Fibroblast of the aortic adventitia (primary cell): Measurements from ENCODE around the gene HCRTR2. TPM values are rescaled to one million over a fixed set of nuclear protein-coding genes. Genes with fewer than 3 reads are reported as not detected.
"Not testable (repeated sequence)": the region's sequence is repeated elsewhere in the genome, so short reads cannot be mapped to it uniquely, and the experiment has no call there.

Experiments
- DNase-seq: peaks from one replicate; pipeline ENCODE4 v3.0.0-alpha.2; 2010; ENCODE audit warnings: low read depth
- H3K4me3 ChIP-seq: 2 replicates; pipeline ENCODE4 v1.5.1; 2011; ENCODE audit warnings: low read depth, mild to moderate bottlenecking, control low read depth, low read length, moderate library complexity
- CTCF ChIP-seq: IDR thresholded peaks from 2 replicates; pipeline ENCODE4 v1.5.1; 2011; ENCODE audit warnings: mild to moderate bottlenecking, low read length, control low read depth, inconsistent platforms; ENCODE audit not compliant: insufficient read depth
- total RNA-seq: library from RNA; depleted of rRNA; stranded (reverse); fragments of >200 nt; gene quantifications from 2 replicates; pipeline ENCODE4 v1.2.3, GENCODE V29; 2012; ENCODE audit warnings: low replicate concordance

HCRTR2 gene
- total RNA-seq, 1 donor, result not detected

- H3K4me3 ChIP-seq, result no peak overlapping the region
- DNase-seq, result no peak
- no peak for TF ChIP-seq CTCF
Measured at GRCh38 chr6:55142610-55143009, 31.7 kb upstream of the HCRTR2 start.

GRCh38 chr6:55153284-55153683 lies 21.0 kb upstream of the HCRTR2 start:
- H3K4me3 ChIP-seq, result no peak overlapping the region
- TF ChIP-seq CTCF, result no peak

GRCh38 chr6:55158784-55159183 lies 15.5 kb upstream of the HCRTR2 start:
- not testable (repeated sequence) for H3K4me3 ChIP-seq, DNase-seq

More at GRCh38 chr6:55153284-55153683, 21.0 kb upstream of the HCRTR2 start:
- DNase-seq, result no peak

GRCh38 chr6:55167860-55168259 lies 6.5 kb upstream of the HCRTR2 start:
- no peak for DNase-seq
- H3K4me3 ChIP-seq, result no peak overlapping the region
- no peak for TF ChIP-seq CTCF

- DNase-seq, result no peak
- no peak for TF ChIP-seq CTCF
Measured at GRCh38 chr6:55175078-55176049, 1.0 kb downstream of the HCRTR2 start.

GRCh38 chr6:55176958-55177357 lies 2.6 kb downstream of the HCRTR2 start:
- no peak for DNase-seq
- H3K4me3 ChIP-seq, result no peak overlapping the region
- no peak for TF ChIP-seq CTCF

More at GRCh38 chr6:55175078-55176049, 1.0 kb downstream of the HCRTR2 start:
- H3K4me3 ChIP-seq, result no peak overlapping the region

- no peak for DNase-seq
- no peak overlapping the region for H3K4me3 ChIP-seq
- no peak for TF ChIP-seq CTCF
Measured at GRCh38 chr6:55180258-55180657, 5.9 kb downstream of the HCRTR2 start.
